Esophagus muscularis mucosa (tissue), 4 donors: ENCODE data around the gene LMX1A. TPM values are rescaled to one million over a fixed set of nuclear protein-coding genes. Genes with fewer than 3 reads are reported as not detected.

Experiments
- DNase-seq: peaks from one replicate; pipeline ENCODE4 v3.0.0-alpha.2; 2017; ENCODE audit errors: extremely low spot score
- H3K27ac ChIP-seq, 4 donors: fragments of 200-600 bp; sonication (generic); replicated peaks in 1 of 4; 1 replicate in 3 of 4; 2 replicates in 1 of 4; pipeline ENCODE4 v1.5.1; 2016 to 2019; ENCODE audit warnings: mild to moderate bottlenecking in 1 of 4
- H3K27me3 ChIP-seq, 4 donors: fragments of 200-600 bp; sonication (generic); one replicate each; pipeline versions ENCODE4 v1.5.1 to v1.6.0; 2016 to 2019
- H3K36me3 ChIP-seq, 4 donors: fragments of 200-600 bp; sonication (generic); one replicate each; pipeline ENCODE4 v1.5.1; 2016 to 2019
- H3K4me1 ChIP-seq, 4 donors: fragments of 200-600 bp; sonication (generic); one replicate each; pipeline ENCODE4 v1.5.1; 2016 to 2019
- H3K4me3 ChIP-seq, 4 donors: fragments of 200-600 bp; sonication (generic); 1 replicate in 2 of 4; 2 replicates in 2 of 4; pipeline ENCODE4 v1.5.1; 2016 to 2019; ENCODE audit warnings: mild to moderate bottlenecking in 4 of 4, moderate library complexity in 1 of 4
- H3K9me3 ChIP-seq, 4 donors: fragments of 200-600 bp; sonication (generic); 1 replicate in 3 of 4; 2 replicates in 1 of 4; pipeline ENCODE4 v1.5.1; 2016 to 2019
- EP300 ChIP-seq: sonication (generic); formaldehyde crosslinking; IDR thresholded peaks from one replicate; pipeline ENCODE4 v1.6.1; 2017; ENCODE audit warnings: antibody characterized with exemption
- POLR2A ChIP-seq: fragments of 450-650 bp; IDR thresholded peaks from one replicate; pipeline ENCODE4 v1.6.1; 2017; ENCODE audit warnings: antibody characterized with exemption, moderate library complexity, mild to moderate bottlenecking, low read depth
- POLR2AphosphoS5 ChIP-seq, 2 donors: sonication (generic); formaldehyde crosslinking; IDR thresholded peaks; one replicate each; pipeline ENCODE4 v1.6.1; 2017; ENCODE audit warnings: antibody characterized with exemption in 2 of 2
- WGBS: methylation state at CpG from one replicate; pipeline ENCODE4 v1.1.5; 2018; 5-methylcytosine and 5-hydroxymethylcytosine counted together
- intact Hi-C: fragments of 100-400 bp; cut with DNase I; formaldehyde crosslinking; loops from one replicate; pipeline ENCODE4 v1.15.1; 2023
- total RNA-seq, 4 donors: library from RNA; depleted of rRNA; stranded (reverse); fragments of >200 nt; gene quantifications; one replicate each; pipeline versions ENCODE4 v1.1.0 to v1.2.1, GENCODE V29; 2016
- TF ChIP-seq, protein P1 (sequence below), 3 experiments: fragments of 200-600 bp in 2 of 3; fragments of 450-650 bp in 1 of 3; sonication (generic) in 2 of 3; IDR thresholded peaks; one replicate each; pipeline ENCODE4 v1.5.1; 2017 to 2019; ENCODE audit warnings: antibody characterized with exemption in 3 of 3, mild to moderate bottlenecking in 2 of 3, moderate library complexity in 1 of 3

The LMX1A gene
- total RNA-seq, 4 donors from 2014 or later = 0.32 to 0.98 (median 0.33) TPM; not detected in 1

DNA sequence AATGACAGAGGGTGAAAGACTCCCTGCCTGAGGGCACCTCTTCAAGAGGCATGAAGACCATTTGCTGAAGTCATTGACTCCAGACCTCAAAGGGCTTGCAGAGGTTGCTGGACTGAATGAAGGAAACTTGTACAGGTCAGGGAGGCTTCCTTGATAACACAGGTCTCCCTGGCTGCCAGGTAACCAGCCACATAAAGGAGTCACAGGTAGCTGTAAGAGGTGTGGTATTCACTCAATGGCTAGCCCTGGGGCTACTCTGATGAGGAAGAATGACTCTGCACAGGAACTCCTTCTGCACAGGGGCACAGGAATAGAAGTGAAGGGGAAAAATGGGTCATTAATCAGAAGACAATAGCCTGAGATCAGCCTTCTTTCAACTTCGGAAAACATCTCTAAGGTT lies 187.5 kb downstream of the LMX1A start:
- H3K36me3 ChIP-seq = no peaks in the 10 kb centered on the region
- no peak for DNase-seq
- H3K9me3 ChIP-seq = no peaks in the 10 kb centered on the region
- no peak overlapping the region for H3K4me3 ChIP-seq
- intact Hi-C loops = no loop called here
- TF ChIP-seq POLR2AphosphoS5 (IDR thresholded peaks at IDR 0.05) (no peak), EP300 (no peak), POLR2A (no peak)
- TF ChIP-seq, protein P1, sequence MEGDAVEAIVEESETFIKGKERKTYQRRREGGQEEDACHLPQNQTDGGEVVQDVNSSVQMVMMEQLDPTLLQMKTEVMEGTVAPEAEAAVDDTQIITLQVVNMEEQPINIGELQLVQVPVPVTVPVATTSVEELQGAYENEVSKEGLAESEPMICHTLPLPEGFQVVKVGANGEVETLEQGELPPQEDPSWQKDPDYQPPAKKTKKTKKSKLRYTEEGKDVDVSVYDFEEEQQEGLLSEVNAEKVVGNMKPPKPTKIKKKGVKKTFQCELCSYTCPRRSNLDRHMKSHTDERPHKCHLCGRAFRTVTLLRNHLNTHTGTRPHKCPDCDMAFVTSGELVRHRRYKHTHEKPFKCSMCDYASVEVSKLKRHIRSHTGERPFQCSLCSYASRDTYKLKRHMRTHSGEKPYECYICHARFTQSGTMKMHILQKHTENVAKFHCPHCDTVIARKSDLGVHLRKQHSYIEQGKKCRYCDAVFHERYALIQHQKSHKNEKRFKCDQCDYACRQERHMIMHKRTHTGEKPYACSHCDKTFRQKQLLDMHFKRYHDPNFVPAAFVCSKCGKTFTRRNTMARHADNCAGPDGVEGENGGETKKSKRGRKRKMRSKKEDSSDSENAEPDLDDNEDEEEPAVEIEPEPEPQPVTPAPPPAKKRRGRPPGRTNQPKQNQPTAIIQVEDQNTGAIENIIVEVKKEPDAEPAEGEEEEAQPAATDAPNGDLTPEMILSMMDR (IDR thresholded peaks at IDR 0.05) = no peak
- 56% methylated on average over 1 of the region's 1 CpG for WGBS
- H3K27ac ChIP-seq = no peak overlapping the region
- H3K4me1 ChIP-seq = no peaks in the 10 kb centered on the region
- no peaks in the 10 kb centered on the region for H3K27me3 ChIP-seq

DNA sequence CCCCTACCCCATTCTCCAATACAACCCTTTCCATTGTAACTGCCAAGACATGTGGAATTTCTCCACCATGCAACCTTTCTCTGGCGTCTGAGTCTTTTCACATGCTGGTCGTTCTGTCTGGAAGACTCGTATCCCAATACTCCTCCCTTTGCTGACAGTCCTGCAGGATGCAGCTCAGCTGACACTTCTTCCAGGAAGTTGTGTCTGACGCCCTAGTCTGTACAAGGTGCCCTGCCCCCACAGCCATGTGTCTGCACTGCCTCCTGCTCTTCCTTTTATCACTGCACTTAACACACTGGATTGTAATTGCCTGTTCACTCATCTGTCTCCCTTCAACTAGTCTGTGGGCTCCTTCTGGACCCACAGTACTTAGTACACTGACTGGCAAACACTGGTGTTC lies 188.0 kb downstream of the LMX1A start:
- H3K36me3 ChIP-seq = no peaks in the 10 kb centered on the region
- no peaks in the 10 kb centered on the region for H3K4me1 ChIP-seq
- TF ChIP-seq EP300 = no peak
- 33% methylated on average over 4 of the region's 4 CpGs for WGBS
- H3K4me3 ChIP-seq = no peak overlapping the region
- H3K9me3 ChIP-seq = no peaks in the 10 kb centered on the region
- no peaks in the 10 kb centered on the region for H3K27me3 ChIP-seq
- H3K27ac ChIP-seq = no peak overlapping the region
- no peak for DNase-seq
- intact Hi-C loops = no loop called here

DNA sequence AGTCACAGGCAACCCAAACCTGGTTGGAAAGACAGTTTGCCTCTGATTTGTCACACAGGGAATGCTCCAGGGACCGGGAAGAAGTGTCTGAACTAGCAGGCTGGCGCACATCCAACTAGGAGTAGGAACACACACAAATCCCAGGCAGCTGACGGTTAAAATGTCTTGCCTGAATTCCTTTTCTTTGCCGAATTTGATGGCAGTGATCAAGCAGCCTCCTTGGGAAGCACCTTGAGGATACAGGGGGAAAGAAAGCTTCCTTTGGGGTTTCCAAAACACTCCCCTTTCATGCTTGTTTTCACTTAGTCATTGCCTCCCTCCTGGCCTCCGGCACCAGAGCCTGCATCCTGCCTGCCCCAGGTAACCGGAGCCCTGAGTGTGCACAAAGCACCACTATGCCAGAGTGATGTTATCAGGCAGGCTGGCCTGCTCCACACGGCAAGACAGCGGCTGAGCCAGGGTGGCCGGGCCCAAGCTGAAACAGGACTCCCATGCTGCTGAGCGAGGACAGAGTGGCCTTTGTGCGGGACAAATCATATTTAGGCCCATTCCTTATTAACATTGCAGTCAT lies 193.8 kb downstream of the LMX1A start:
- intact Hi-C loops = no loop called here
- H3K27me3 ChIP-seq = no peaks in the 10 kb centered on the region
- WGBS = 62% methylated on average over 7 of the region's 11 CpGs
- no peak overlapping the region for H3K27ac ChIP-seq
- no peaks in the 10 kb centered on the region for H3K36me3 ChIP-seq
- H3K4me3 ChIP-seq = no peak overlapping the region
- no peaks in the 10 kb centered on the region for H3K4me1 ChIP-seq
- TF ChIP-seq, protein P1 (IDR thresholded peaks at IDR 0.05) = no peak
- TF ChIP-seq POLR2AphosphoS5 (IDR thresholded peaks at IDR 0.05) (no peak), POLR2A (no peak), EP300 (no peak)
- no peaks in the 10 kb centered on the region for H3K9me3 ChIP-seq
- DNase-seq = no peak

DNA sequence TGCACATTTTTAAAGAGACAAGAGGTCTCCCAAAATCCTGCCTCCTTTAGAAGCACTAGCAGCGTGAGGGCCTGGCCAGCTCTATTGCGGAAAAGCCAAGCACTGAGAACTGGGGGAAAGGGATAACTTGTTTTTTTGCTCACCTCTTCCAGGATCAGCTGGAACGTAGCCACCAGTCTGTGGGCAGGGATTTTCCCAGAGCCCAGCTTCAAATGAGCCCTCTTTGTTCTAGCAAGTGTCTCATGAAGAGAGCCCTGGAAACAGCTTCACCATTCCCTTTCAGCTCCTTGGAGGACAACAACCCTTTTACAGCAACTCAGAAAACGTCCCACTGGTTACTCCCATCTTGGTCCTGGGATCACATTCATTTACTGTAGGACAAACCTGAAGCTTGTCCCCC lies 195.4 kb downstream of the LMX1A start:
- H3K27me3 ChIP-seq = peaks cover 0 to 4% (median 0%) of the 10 kb centered on the region in 4 donors
- 77% methylated on average over 4 of the region's 4 CpGs for WGBS
- no peaks in the 10 kb centered on the region for H3K36me3 ChIP-seq
- H3K4me1 ChIP-seq = no peaks in the 10 kb centered on the region
- no peaks in the 10 kb centered on the region for H3K9me3 ChIP-seq
- DNase-seq = no peak
- intact Hi-C loops = no loop called here
- no peak overlapping the region for H3K27ac ChIP-seq
- H3K4me3 ChIP-seq = no peak overlapping the region
- TF ChIP-seq, protein P1 (IDR thresholded peaks at IDR 0.05) = no peak
- TF ChIP-seq POLR2AphosphoS5 (IDR thresholded peaks at IDR 0.05) = no peak
- no peak for TF ChIP-seq EP300
- no peak for TF ChIP-seq POLR2A

DNA sequence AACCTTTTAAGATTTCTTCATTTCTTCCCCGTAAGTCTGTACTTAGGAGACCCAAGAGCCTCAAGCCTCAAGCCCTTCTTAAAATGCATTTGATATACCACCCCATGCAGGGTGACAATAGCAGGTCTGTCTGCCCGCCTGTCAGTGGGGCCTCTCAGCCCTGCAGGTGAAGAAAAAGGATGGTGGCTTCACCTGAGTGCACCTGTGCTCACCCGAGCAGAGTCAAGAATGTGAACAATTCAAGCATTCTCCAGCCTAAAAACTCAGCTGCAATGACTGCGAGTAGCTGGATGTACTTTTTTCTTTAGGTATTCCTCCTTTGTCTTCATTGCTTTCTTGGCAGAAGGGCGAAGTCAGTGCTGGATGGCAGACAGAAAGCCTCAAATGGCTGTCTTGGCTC lies 203.3 kb downstream of the LMX1A start:
- H3K27ac ChIP-seq = no peak overlapping the region
- H3K27me3 ChIP-seq = peaks cover 0 to 5% (median 0%) of the 10 kb centered on the region in 4 donors
- WGBS = 65% methylated on average over 5 of the region's 5 CpGs
- H3K4me3 ChIP-seq = no peak overlapping the region
- H3K4me1 ChIP-seq = no peaks in the 10 kb centered on the region
- intact Hi-C loops = no loop called here
- H3K9me3 ChIP-seq = no peaks in the 10 kb centered on the region
- TF ChIP-seq, protein P1 (IDR thresholded peaks at IDR 0.05) = no peak
- no peak for TF ChIP-seq POLR2AphosphoS5 (IDR thresholded peaks at IDR 0.05)
- TF ChIP-seq POLR2A = no peak
- no peak for TF ChIP-seq EP300
- DNase-seq = no peak
- no peaks in the 10 kb centered on the region for H3K36me3 ChIP-seq
